ENCODE measurements around the gene SELENOM. TPM values are rescaled to one million over a fixed set of nuclear protein-coding genes. Genes with fewer than 3 reads are reported as not detected.

Gene SELENOM
- total RNA-seq, 4 donors from 2014 or later, result 941 to 2,300 (median 1,432) TPM

DNA sequence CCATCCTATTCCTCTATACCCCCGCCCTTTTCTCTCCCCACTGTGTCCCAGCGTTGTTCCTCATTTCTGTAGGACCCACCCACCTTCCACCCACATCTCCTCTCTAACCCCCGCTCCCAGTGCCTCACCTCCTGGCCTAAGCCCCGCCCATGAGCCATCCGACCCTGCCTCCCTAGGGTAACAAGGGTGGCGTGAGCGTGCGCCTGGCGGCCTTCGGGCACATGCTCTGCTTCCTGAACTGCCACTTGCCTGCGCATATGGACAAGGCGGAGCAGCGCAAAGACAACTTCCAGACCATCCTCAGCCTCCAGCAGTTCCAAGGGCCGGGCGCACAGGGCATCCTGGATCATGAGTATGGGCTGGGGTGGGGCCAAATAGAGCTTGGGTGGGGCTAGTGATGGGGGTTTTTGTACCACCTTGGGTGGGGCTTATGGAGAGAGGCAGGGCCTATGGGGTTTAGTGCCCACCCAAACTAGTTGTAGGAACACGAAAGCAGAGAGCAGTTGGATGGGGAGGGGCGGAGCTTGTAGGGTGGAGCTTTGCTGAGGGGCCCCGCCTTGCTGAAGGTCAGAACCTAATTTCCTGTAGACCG lies 19.9 kb upstream of the SELENOM start:
- H3K27me3 ChIP-seq, result no peaks in the 10 kb centered on the region
- TF ChIP-seq POLR2A (IDR thresholded peaks at IDR 0.05), result no peak
- TF ChIP-seq EP300 (IDR thresholded peaks at IDR 0.05), result no peak
- TF ChIP-seq POLR2AphosphoS5 (IDR thresholded peaks at IDR 0.05), result no peak
- TF ChIP-seq, protein P1, sequence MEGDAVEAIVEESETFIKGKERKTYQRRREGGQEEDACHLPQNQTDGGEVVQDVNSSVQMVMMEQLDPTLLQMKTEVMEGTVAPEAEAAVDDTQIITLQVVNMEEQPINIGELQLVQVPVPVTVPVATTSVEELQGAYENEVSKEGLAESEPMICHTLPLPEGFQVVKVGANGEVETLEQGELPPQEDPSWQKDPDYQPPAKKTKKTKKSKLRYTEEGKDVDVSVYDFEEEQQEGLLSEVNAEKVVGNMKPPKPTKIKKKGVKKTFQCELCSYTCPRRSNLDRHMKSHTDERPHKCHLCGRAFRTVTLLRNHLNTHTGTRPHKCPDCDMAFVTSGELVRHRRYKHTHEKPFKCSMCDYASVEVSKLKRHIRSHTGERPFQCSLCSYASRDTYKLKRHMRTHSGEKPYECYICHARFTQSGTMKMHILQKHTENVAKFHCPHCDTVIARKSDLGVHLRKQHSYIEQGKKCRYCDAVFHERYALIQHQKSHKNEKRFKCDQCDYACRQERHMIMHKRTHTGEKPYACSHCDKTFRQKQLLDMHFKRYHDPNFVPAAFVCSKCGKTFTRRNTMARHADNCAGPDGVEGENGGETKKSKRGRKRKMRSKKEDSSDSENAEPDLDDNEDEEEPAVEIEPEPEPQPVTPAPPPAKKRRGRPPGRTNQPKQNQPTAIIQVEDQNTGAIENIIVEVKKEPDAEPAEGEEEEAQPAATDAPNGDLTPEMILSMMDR (IDR thresholded peaks at IDR 0.05), result no peak
- H3K4me1 ChIP-seq, result peaks cover 0 to 15% (median 11%) of the 10 kb centered on the region in 3 donors
- ATAC-seq, result no peak
- H3K27ac ChIP-seq, result no peak overlapping the region
- 71% methylated on average over 3 of the region's 19 CpGs; no CpG with 5 or more reads in 1 of the 2 donors for WGBS, 2 donors (ENCODE audit: low coverage in 1 of 2)
- no peaks in the 10 kb centered on the region for H3K9me3 ChIP-seq
- no peak overlapping the region for H3K4me3 ChIP-seq
- H3K36me3 ChIP-seq, result no peaks in the 10 kb centered on the region

- TF ChIP-seq POLR2AphosphoS5 (IDR thresholded peaks at IDR 0.05) (no peak), POLR2A (IDR thresholded peaks at IDR 0.05) (no peak), EP300 (IDR thresholded peaks at IDR 0.05) (no peak)
- TF ChIP-seq, protein P1 (IDR thresholded peaks at IDR 0.05), result no peak
- no CpG with 5 or more reads among the region's 13 CpGs for WGBS, 2 donors (ENCODE audit: low coverage in 1 of 2)
- H3K27me3 ChIP-seq, result no peaks in the 10 kb centered on the region
These were observed 19.5 kb upstream of the SELENOM start for GRCh38 chr22:31126869-31127175.

GRCh38 chr22:31126128-31126868 lies 18.9 kb upstream of the SELENOM start:
- H3K36me3 ChIP-seq, result no peaks in the 10 kb centered on the region
- no peaks in the 10 kb centered on the region for H3K9me3 ChIP-seq
- TF ChIP-seq POLR2A (IDR thresholded peaks at IDR 0.05) (no peak), POLR2AphosphoS5 (IDR thresholded peaks at IDR 0.05) (no peak), EP300 (IDR thresholded peaks at IDR 0.05) (no peak)
- TF ChIP-seq, protein P1 (IDR thresholded peaks at IDR 0.05), result no peak
- ATAC-seq, result no peak
- WGBS, 2 donors (ENCODE audit: low coverage in 1 of 2), result 20% methylated on average over 1 of the region's 22 CpGs; no CpG with 5 or more reads in 1 of the 2 donors
- peaks cover 0 to 20% (median 13%) of the 10 kb centered on the region in 3 donors for H3K4me1 ChIP-seq
- H3K27me3 ChIP-seq, result no peaks in the 10 kb centered on the region
- no peak overlapping the region for H3K4me3 ChIP-seq
- H3K27ac ChIP-seq, result no peak overlapping the region

More at GRCh38 chr22:31126869-31127175, 19.5 kb upstream of the SELENOM start:
- H3K27ac ChIP-seq, result no peak overlapping the region
- no peaks in the 10 kb centered on the region for H3K36me3 ChIP-seq
- peaks cover 0 to 19% (median 13%) of the 10 kb centered on the region in 3 donors for H3K4me1 ChIP-seq
- H3K4me3 ChIP-seq, result no peak overlapping the region
- H3K9me3 ChIP-seq, result no peaks in the 10 kb centered on the region
- ATAC-seq, result no peak

DNA sequence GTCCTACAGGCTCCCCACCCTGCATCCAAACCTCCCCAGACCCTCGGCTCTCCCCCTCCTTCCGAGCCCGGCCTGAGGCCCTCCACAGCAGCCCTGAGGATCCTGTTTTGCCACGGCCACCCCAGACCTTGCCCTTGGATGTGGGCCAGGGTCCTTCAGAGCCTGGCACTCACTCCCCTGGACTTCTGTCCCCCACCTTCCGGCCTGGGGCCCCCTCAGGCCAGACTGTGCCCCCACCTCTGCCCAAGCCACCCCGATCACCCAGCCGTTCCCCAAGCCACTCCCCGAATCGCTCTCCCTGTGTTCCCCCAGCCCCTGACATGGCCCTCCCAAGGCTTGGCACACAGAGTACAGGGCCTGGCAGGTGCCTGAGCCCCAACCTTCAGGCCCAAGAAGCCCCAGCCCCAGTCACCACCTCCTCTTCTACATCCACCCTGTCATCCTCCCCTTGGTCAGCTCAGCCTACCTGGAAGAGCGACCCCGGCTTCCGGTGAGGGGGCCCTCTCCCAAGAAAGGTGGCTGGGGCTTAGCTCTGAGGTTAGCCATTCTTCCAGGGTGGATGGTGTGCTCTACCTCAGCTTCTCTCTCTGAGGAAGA lies 18.3 kb upstream of the SELENOM start:
- WGBS, 2 donors (ENCODE audit: low coverage in 1 of 2), result 81% methylated on average over 6 of the region's 12 CpGs; no CpG with 5 or more reads in 1 of the 2 donors
- TF ChIP-seq POLR2AphosphoS5 (IDR thresholded peaks at IDR 0.05) (no peak), EP300 (IDR thresholded peaks at IDR 0.05) (no peak), POLR2A (IDR thresholded peaks at IDR 0.05) (no peak)
- TF ChIP-seq, protein P1 (IDR thresholded peaks at IDR 0.05), result no peak
- H3K4me1 ChIP-seq, result peaks cover 0 to 20% (median 13%) of the 10 kb centered on the region in 3 donors

More for the DNA sequence above, 18.3 kb upstream of the SELENOM start:
- Histone ChIP-seq H3K27ac (no peak overlapping the region), H3K36me3 (no peaks in the 10 kb centered on the region), H3K27me3 (no peaks in the 10 kb centered on the region), H3K9me3 (no peaks in the 10 kb centered on the region), H3K4me3 (no peak overlapping the region)
- no peak for ATAC-seq
